Activated CD4-positive, alpha-beta T cell treated with anti-CD3 and anti-CD28 coated beads for 36 hours (primary cell): ENCODE measurements around the gene TOP2B. TPM values are rescaled to one million over a fixed set of nuclear protein-coding genes. Genes with fewer than 3 reads are reported as not detected.

Experiments used
- ATAC-seq: fragments of 200-7000 bp; cut with Tn5 transposase; one replicate; pipeline ENCODE4 v1.10.0; 2021; ENCODE audit warnings: mild to moderate bottlenecking, moderate library complexity
- CTCF ChIA-PET: fragments of 350-600 bp; sonication (Branson Sonifier 250); formaldehyde crosslinking; loops from one replicate; lab custom pipeline; 2021; ENCODE audit warnings: antibody characterized with exemption; lab: Charles Lee
- POLR2A ChIA-PET: fragments of 350-600 bp; sonication (Branson Sonifier 250); formaldehyde crosslinking; loops from one replicate; lab custom pipeline; 2021; ENCODE audit warnings: antibody characterized with exemption, inconsistent platforms; lab: Charles Lee
- DNase-seq: peaks from one replicate; pipeline ENCODE4 v3.0.0-alpha.2; 2020
- H3K27ac Mint-ChIP-seq: one replicate; pipeline ENCODE4 v1.8.0; 2021; ENCODE audit warnings: mixed read lengths
- H3K27me3 Mint-ChIP-seq: one replicate; pipeline ENCODE4 v1.8.0; 2021; ENCODE audit warnings: mixed read lengths
- H3K36me3 Mint-ChIP-seq: one replicate; pipeline ENCODE4 v1.8.0; 2021; ENCODE audit warnings: low read depth, mixed read lengths
- H3K4me1 Mint-ChIP-seq: one replicate; pipeline ENCODE4 v1.8.0; 2021; ENCODE audit warnings: mixed read lengths
- H3K4me3 Mint-ChIP-seq: one replicate; pipeline ENCODE4 v1.8.0; 2021; ENCODE audit warnings: mild to moderate bottlenecking, moderate library complexity, mixed read lengths
- H3K9me3 Mint-ChIP-seq: one replicate; pipeline ENCODE4 v1.8.0; 2021; ENCODE audit warnings: low read depth, mixed read lengths
- intact Hi-C, 2 experiments: fragments of 100-400 bp; cut with DNase I in 1 of 2; cut with micrococcal nuclease in 1 of 2; formaldehyde crosslinking; loops; one replicate each; pipeline versions ENCODE4 v1.14.2 to v1.15.1; 2022 to 2024; cut with DNase I, micrococcal nuclease
- total RNA-seq, 2 experiments: library from RNA; stranded (reverse); gene quantifications; one replicate each; pipeline ENCODE4 v1.2.3, GENCODE V29; 2021

Gene TOP2B
- total RNA-seq, 2 experiments from 2014 or later = 132 to 156 TPM

DNA sequence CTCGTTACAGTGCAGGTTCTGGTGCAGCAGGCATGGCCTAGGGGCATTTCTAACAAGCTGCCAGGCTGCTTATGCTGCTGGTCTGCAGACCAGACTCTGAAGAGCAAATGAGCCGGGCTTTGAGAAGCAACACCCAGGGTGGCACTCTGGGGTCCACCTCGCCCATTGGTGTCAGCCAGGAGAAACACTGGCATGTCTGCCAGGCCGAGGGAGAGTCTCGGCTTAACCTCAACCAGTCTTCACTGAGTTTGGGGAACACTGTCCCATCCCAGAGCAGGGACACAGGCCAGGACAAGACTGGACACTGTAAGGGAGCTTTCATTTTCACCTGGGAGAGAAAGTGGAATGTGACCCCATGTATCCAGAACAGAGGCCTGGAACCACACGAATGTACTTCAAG, 93.4 kb downstream of the TOP2B start:
- POLR2A ChIA-PET = no interaction called here
- ATAC-seq (no peak), DNase-seq (no peak)
- Mint-ChIP-seq H3K4me1 (no peaks in the 10 kb centered on the region), H3K36me3 (no peaks in the 10 kb centered on the region), H3K9me3 (no peaks in the 10 kb centered on the region), H3K4me3 (no peak overlapping the region), H3K27ac (no peak overlapping the region), H3K27me3 (no peaks in the 10 kb centered on the region)
- intact Hi-C loops = no loop called here
- CTCF ChIA-PET = no interaction called here

DNA sequence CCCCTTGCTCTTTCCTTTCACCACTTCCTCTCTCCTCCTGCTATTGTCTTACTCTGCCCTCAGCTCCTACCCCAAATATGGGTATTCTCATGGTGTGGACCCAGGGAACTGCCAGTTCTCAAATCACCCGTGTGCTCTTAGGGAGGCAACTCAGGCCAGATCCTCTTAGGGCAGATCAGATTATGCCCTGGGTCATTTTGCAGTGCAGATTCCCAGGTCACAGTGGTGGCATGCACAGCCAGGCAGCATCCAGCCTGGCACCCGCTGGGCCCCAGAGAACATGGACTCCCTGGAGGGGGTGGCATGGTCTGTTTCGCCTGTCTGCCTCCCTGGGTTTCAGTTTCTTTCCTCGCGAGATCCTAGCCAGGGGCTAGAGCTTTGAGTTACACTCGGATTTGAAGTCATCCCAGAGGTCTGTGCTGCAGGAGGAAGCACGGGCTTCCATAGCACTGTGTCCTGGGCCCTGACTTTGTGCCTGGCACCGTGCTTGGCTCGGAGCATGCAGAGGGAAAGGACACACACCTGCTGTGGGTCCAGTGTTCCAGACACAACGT, 96.1 kb downstream of the TOP2B start:
- Mint-ChIP-seq H3K4me1 (no peaks in the 10 kb centered on the region), H3K27ac (no peak overlapping the region), H3K4me3 (no peak overlapping the region), H3K36me3 (no peaks in the 10 kb centered on the region), H3K9me3 (no peaks in the 10 kb centered on the region), H3K27me3 (no peaks in the 10 kb centered on the region)
- intact Hi-C loops = no loop called here
- DNase-seq = no peak
- ATAC-seq = no peak
- ChIA-PET CTCF (interaction anchor here (1.1 kb wide), 1 partner anchor 36 kb away, joined by 3 read pairs; no protein-coding TSS in a partner anchor), POLR2A (no interaction called here)

DNA sequence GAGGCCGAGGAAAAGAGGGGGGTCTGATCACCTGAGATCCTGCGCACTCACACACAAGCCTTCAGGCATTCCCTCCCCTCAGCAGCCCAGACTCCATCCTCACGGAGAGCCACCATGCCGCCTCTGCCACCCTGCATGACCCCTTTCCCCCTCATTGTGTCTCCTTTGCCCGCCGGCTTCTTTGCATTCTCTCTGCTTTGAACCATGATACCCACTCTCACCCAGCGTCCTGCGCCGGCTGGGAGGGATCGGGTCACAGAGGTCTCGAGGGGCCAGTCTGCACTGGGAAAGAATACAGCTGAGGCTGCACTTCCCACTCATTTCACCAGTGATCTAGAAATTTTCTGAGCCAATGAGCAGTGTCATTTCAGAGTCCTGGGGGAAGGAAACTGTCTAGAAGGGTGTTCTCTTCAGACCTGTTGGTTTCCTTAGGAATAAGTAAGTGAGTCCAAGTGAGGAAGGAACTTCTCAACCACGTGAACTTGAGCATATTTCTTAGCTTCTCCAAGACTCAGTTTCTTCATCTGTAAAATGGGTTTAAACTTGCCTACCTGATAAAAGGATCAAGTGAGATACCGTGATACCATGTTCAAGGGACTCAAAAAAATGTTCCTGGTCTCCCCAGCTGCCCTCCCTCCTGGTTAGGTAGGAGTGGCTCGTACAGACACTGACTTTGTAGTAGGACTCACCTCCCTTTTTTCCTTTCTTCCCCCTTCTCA, 96.7 kb downstream of the TOP2B start:
- no peaks in the 10 kb centered on the region for H3K9me3 Mint-ChIP-seq
- H3K4me1 Mint-ChIP-seq = no peaks in the 10 kb centered on the region
- intact Hi-C loops = no loop called here
- no peaks in the 10 kb centered on the region for H3K36me3 Mint-ChIP-seq
- ChIA-PET POLR2A (no interaction called here), CTCF (interaction anchor here (1.1 kb wide), 1 partner anchor 35 kb away, joined by 3 read pairs; no protein-coding TSS in a partner anchor)
- ATAC-seq (no peak), DNase-seq (no peak)
- no peaks in the 10 kb centered on the region for H3K27me3 Mint-ChIP-seq
- H3K4me3 Mint-ChIP-seq = no peak overlapping the region
- H3K27ac Mint-ChIP-seq = no peak overlapping the region

DNA sequence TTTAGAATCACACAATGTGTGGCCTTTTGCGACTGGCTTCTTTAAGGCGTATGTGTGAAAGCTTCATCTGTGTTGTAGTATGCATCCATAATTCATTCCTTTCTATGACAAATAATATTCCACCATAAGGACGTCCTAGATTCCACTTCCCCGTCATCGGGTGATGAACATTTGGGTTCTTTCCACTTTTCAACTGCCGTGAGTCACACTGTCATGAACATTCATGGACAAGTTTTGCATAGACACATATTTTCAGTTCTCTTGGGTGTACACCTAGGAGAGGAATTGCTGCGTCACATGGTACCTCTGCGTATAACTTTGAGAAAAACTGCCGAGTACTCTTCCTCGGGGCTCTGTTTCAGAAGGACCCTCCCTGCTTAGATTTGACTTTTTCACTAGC, 97.3 kb downstream of the TOP2B start:
- CTCF ChIA-PET = interaction anchor here (1.1 kb wide), 1 partner anchor 35 kb away, joined by 3 read pairs; no protein-coding TSS in a partner anchor
- Mint-ChIP-seq H3K4me3 (no peak overlapping the region), H3K36me3 (no peaks in the 10 kb centered on the region), H3K27me3 (peaks cover under 1% of the 10 kb centered on the region), H3K27ac (no peak overlapping the region), H3K9me3 (no peaks in the 10 kb centered on the region), H3K4me1 (no peaks in the 10 kb centered on the region)
- intact Hi-C loops = no loop called here
- POLR2A ChIA-PET = no interaction called here
- no peak for DNase-seq
- ATAC-seq = no peak

DNA sequence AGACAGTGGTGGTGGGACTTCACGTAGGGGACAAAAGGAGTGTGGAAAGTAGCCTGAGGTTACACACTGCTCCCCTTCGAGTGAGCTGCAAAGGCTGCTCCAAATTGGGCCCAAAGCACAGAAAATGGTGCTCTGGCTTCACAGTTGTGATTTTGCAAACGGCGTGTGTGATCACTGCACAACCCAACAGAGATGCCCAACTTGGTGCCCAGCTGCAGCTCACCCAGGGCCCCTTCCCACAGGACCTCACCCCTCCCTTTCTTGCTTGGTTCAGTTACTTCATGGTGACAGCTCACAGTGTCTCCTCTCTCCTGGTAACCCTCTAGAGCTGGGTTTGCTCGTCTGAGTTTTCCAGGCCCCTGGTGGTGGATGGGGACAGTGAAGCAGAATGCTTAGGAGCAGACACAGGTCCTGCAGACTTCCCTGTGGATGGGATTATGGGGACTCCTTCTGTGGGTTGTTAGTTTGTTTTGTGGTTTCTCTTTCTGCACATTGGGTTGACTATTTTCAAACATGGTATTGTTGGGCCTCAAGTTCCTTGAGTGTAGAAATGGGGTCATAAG, 98.3 kb downstream of the TOP2B start:
- POLR2A ChIA-PET = no interaction called here
- ATAC-seq (no peak), DNase-seq (no peak)
- intact Hi-C loops = no loop called here
- Mint-ChIP-seq H3K9me3 (no peaks in the 10 kb centered on the region), H3K36me3 (no peaks in the 10 kb centered on the region), H3K4me1 (no peaks in the 10 kb centered on the region), H3K27ac (no peak overlapping the region), H3K27me3 (peaks cover 3% of the 10 kb centered on the region), H3K4me3 (no peak overlapping the region)
- CTCF ChIA-PET = interaction anchor here (0.6 to 1.0 kb wide), 3 partner anchors 9 to 1401 kb away, joined by 3 read pairs; no protein-coding TSS in a partner anchor

DNA sequence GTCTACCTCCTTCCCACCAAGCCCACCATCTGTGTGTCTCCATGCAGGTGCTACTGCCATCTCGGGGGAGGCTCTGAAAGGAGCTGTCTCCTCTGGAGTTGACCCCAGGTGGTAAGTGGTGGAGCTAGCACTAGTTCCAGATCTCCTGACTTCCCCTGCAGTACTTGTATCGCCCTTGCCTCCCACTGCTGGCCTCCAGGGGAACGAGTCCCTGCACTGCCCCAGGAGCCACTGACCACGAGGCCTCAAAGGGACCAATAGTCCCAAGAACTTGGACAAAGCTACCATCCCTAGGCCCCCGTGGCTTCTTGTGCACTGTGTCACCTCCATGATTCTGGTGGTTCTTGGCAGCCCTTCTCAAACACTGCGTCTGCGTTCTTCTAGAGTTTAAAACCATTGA, 98.9 kb downstream of the TOP2B start:
- H3K9me3 Mint-ChIP-seq = no peaks in the 10 kb centered on the region
- ChIA-PET POLR2A (no interaction called here), CTCF (interaction anchor here (0.6 to 1.0 kb wide), 2 partner anchors 8 to 28 kb away, joined by 3 read pairs; no protein-coding TSS in a partner anchor)
- H3K36me3 Mint-ChIP-seq = no peaks in the 10 kb centered on the region
- no peak overlapping the region for H3K4me3 Mint-ChIP-seq
- H3K27me3 Mint-ChIP-seq = peaks cover 3% of the 10 kb centered on the region
- DNase-seq = no peak
- H3K27ac Mint-ChIP-seq = no peak overlapping the region
- no peaks in the 10 kb centered on the region for H3K4me1 Mint-ChIP-seq
- intact Hi-C loops = no loop called here
- ATAC-seq = no peak

DNA sequence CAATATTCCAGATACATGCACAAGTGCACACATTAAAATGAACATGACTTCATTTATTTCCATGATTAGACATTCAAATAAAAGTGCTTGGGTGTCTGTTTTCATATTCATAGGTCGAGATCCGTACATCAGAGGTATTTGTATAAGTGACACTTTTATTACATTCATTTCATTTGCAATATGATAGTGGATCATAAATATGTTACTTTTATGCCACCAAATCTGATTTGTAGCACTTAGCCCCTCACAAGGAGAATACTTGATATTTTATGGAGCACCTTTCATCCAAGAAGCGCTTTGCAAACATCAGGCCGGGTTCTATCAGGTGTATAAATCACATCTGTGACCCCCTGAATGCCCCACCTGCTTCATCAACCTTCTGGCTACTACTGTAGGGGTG, 100.6 kb downstream of the TOP2B start:
- Mint-ChIP-seq H3K27me3 (peaks cover 3% of the 10 kb centered on the region), H3K27ac (no peak overlapping the region), H3K36me3 (no peaks in the 10 kb centered on the region), H3K9me3 (no peaks in the 10 kb centered on the region), H3K4me1 (no peaks in the 10 kb centered on the region), H3K4me3 (no peak overlapping the region)
- ChIA-PET POLR2A (no interaction called here), CTCF (no interaction called here)
- ATAC-seq = no peak
- intact Hi-C loops = no loop called here
- DNase-seq = no peak

DNA sequence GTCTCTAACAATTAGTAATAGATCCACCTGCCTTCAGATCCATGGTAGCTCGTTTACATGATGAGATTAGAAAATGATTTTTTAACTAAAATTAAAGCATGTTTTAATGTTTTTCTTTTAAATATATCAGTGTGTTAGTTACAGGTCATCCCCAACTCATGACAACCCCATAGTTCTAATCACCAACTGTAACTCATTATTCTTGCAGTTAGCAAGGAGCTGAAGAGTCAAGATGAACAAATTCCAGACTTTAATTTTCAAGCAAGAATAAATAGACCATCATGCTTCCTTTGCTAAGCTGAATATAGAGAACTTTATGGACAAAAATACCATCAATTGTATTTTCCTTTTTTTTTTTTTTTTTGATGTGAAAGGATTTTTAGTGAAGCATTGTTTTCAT, 101.1 kb downstream of the TOP2B start:
- no peak for ATAC-seq
- ChIA-PET CTCF (no interaction called here), POLR2A (no interaction called here)
- Mint-ChIP-seq H3K36me3 (no peaks in the 10 kb centered on the region), H3K27me3 (peaks cover 3% of the 10 kb centered on the region), H3K9me3 (no peaks in the 10 kb centered on the region), H3K4me3 (no peak overlapping the region), H3K4me1 (no peaks in the 10 kb centered on the region), H3K27ac (no peak overlapping the region)
- intact Hi-C loops = no loop called here
- no peak for DNase-seq

DNA sequence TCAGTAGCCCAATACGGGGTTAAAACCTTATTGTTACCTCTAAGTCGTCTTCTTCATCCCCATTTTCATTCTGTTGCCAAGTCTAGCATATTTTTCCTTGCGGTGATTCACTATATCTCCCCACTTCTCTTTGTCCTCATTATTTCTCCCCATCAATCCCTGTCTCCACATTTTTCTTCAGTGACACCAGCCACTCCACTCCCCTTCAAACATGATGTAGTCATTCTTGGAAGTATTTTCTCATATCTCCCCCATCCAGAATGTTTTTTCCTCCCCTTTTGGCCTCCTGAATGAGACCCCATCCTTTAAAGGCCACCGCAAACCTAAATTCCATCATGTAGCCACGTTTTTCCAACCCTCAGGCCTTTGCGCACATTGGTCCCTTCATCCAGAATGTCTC, 105.9 kb downstream of the TOP2B start:
- H3K27me3 Mint-ChIP-seq = peaks cover 5% of the 10 kb centered on the region
- DNase-seq = no peak
- CTCF ChIA-PET = no interaction called here
- H3K4me1 Mint-ChIP-seq = no peaks in the 10 kb centered on the region
- H3K36me3 Mint-ChIP-seq = no peaks in the 10 kb centered on the region
- no peak overlapping the region for H3K27ac Mint-ChIP-seq
- no peak for ATAC-seq
- H3K9me3 Mint-ChIP-seq = no peaks in the 10 kb centered on the region
- POLR2A ChIA-PET = no interaction called here
- H3K4me3 Mint-ChIP-seq = no peak overlapping the region
- intact Hi-C loops = no loop called here

DNA sequence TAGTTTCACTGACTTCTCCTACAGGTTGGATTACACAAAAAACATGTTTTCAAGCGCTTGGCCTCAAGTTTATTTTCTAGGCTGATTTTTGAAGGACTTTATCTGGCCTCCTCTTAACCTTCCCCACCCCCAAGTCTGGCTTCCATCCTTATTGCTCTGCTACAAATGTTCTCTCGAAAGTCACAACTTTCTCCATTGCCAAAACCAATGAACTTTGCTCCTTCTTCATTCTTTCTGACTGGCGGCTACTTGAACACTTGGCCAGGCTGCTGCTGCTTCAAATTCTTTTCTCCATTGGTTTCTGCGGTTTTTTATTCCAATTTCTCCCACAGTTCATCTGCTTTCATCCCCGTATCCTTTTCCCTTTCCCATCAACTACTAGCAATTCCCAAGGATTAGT, 106.6 kb downstream of the TOP2B start:
- POLR2A ChIA-PET = no interaction called here
- Mint-ChIP-seq H3K27ac (no peak overlapping the region), H3K27me3 (peaks cover 6% of the 10 kb centered on the region), H3K9me3 (no peaks in the 10 kb centered on the region), H3K36me3 (no peaks in the 10 kb centered on the region), H3K4me3 (no peak overlapping the region), H3K4me1 (no peaks in the 10 kb centered on the region)
- intact Hi-C loops = no loop called here
- DNase-seq (no peak), ATAC-seq (no peak)
- CTCF ChIA-PET = interaction anchor here (0.8 kb wide), 1 partner anchor 8 kb away, joined by 3 read pairs; no protein-coding TSS in a partner anchor

DNA sequence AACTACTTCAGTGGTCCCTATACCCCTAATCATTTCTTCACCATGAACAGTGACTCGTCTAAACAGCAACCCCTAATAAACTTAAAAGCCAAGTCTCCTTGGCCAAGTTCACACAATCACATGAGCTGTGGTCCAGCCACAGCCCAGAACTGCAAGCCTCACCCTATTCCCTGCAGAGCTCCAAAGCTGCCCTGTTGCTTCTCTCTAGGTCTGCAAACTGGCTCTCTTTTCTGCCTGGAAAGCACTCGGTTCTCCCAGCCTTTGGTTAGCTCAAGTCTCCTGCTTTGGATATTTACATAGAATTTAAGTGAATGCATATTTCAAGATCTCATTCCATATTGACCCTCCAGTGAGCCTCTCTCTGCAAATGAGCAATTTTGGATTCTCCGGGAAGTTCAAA, 107.0 kb downstream of the TOP2B start:
- no peak overlapping the region for H3K4me3 Mint-ChIP-seq
- ChIA-PET CTCF (interaction anchor here (0.8 to 1.1 kb wide), 2 partner anchors 9 to 15 kb away, joined by 3 read pairs; no protein-coding TSS in a partner anchor), POLR2A (no interaction called here)
- DNase-seq (no peak), ATAC-seq (no peak)
- no peak overlapping the region for H3K27ac Mint-ChIP-seq
- no peaks in the 10 kb centered on the region for H3K9me3 Mint-ChIP-seq
- H3K36me3 Mint-ChIP-seq = no peaks in the 10 kb centered on the region
- intact Hi-C loops = no loop called here
- no peaks in the 10 kb centered on the region for H3K4me1 Mint-ChIP-seq
- H3K27me3 Mint-ChIP-seq = peaks cover 6% of the 10 kb centered on the region

DNA sequence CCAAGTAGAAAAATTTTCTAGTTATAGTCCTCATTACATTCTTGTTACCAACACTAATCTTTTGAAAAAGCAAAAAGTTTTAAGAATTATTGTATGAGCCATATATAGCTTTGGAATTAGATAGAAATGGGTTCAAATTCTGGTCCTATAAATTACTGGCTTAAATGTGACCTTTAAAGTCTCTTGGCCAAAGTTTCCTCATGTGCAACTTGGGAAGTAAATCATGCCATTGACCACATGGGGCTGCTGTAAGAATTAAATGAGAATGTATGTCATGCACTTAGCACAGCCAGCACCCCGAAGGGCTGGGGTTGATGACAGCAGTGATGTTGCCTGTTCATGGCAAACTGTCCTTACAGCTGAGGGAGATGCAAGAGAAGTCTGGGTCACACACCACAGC, 108.3 kb downstream of the TOP2B start:
- Mint-ChIP-seq H3K27me3 (peaks cover 3% of the 10 kb centered on the region), H3K36me3 (no peaks in the 10 kb centered on the region), H3K9me3 (no peaks in the 10 kb centered on the region), H3K4me3 (no peak overlapping the region), H3K27ac (no peak overlapping the region), H3K4me1 (no peaks in the 10 kb centered on the region)
- ATAC-seq (no peak), DNase-seq (no peak)
- CTCF ChIA-PET = interaction anchor here (1.1 to 1.2 kb wide), 2 partner anchors 16 to 24 kb away, joined by 3 to 4 read pairs; no protein-coding TSS in a partner anchor
- intact Hi-C loops = no loop called here
- POLR2A ChIA-PET = no interaction called here
